ENCODE data around the gene RASA4.
A peak's percentile ranks its signal among the peaks of the same experiment; 100 is the strongest.
"Not testable (repeated sequence)": the region's sequence is repeated elsewhere in the genome, so short reads cannot be mapped to it uniquely, and the experiment has no call there.

Gene RASA4

GRCh38 chr7:102616507-102617125 lies at the start of gene RASA4:
Gene RASA4 (minus strand): TSS chr7:102616756. CDS start chr7:102616689, 67 bp downstream.
- DNase-seq (ENCODE audit: low read depth) = not testable (repeated sequence)
- H3K4me3 ChIP-seq (ENCODE audit: low read depth, low read length) = peak within 1 kb of the TSS; percentile 35

GRCh38 chr7:102664765-102665164 lies 48.2 kb upstream of the RASA4 start:
- not testable (repeated sequence) for H3K4me3 ChIP-seq (ENCODE audit: low read depth, low read length); DNase-seq (ENCODE audit: low read depth)

- not testable (repeated sequence) for H3K4me3 ChIP-seq (ENCODE audit: low read depth, low read length); DNase-seq (ENCODE audit: low read depth)
Measured at GRCh38 chr7:102649924-102650323, 33.4 kb upstream of the RASA4 start, which contains the start of gene SPDYE2B. Gene SPDYE2B (plus strand): TSS chr7:102650319. CDS start chr7:102652349, 2,030 bp downstream.

- H3K4me3 ChIP-seq (ENCODE audit: low read depth, low read length); DNase-seq (ENCODE audit: low read depth): not testable (repeated sequence)
Measured at GRCh38 chr7:102647813-102648212, 31.3 kb upstream of the RASA4 start.

- H3K4me3 ChIP-seq (ENCODE audit: low read depth, low read length); DNase-seq (ENCODE audit: low read depth): not testable (repeated sequence)
Measured at GRCh38 chr7:102643404-102643803, 26.8 kb upstream of the RASA4 start.

- H3K4me3 ChIP-seq (ENCODE audit: low read depth, low read length); DNase-seq (ENCODE audit: low read depth): not testable (repeated sequence)
Measured at GRCh38 chr7:102642691-102643090, 26.1 kb upstream of the RASA4 start, which contains the start of gene UPK3BL1. Gene UPK3BL1 (minus strand): TSS chr7:102642791. CDS start chr7:102642741, 50 bp downstream.

GRCh38 chr7:102638848-102639247 lies 22.3 kb upstream of the RASA4 start:
- not testable (repeated sequence) for H3K4me3 ChIP-seq (ENCODE audit: low read depth, low read length); DNase-seq (ENCODE audit: low read depth)

GRCh38 chr7:102636956-102637355 lies 20.4 kb upstream of the RASA4 start:
- DNase-seq (ENCODE audit: low read depth); H3K4me3 ChIP-seq (ENCODE audit: low read depth, low read length): not testable (repeated sequence)

GRCh38 chr7:102635354-102635753 lies 18.8 kb upstream of the RASA4 start:
- not testable (repeated sequence) for DNase-seq (ENCODE audit: low read depth)

GRCh38 chr7:102634299-102634698 lies 17.7 kb upstream of the RASA4 start:
- not testable (repeated sequence) for DNase-seq (ENCODE audit: low read depth); H3K4me3 ChIP-seq (ENCODE audit: low read depth, low read length)

More at GRCh38 chr7:102635354-102635753, 18.8 kb upstream of the RASA4 start:
- H3K4me3 ChIP-seq (ENCODE audit: low read depth, low read length) = not testable (repeated sequence)

GRCh38 chr7:102630622-102631021 lies 14.1 kb upstream of the RASA4 start:
- not testable (repeated sequence) for DNase-seq (ENCODE audit: low read depth); H3K4me3 ChIP-seq (ENCODE audit: low read depth, low read length)

GRCh38 chr7:102627271-102627904 lies 10.8 kb upstream of the RASA4 start:
- not testable (repeated sequence) for DNase-seq (ENCODE audit: low read depth); H3K4me3 ChIP-seq (ENCODE audit: low read depth, low read length)

- not testable (repeated sequence) for H3K4me3 ChIP-seq (ENCODE audit: low read depth, low read length); DNase-seq (ENCODE audit: low read depth)
Measured at GRCh38 chr7:102618122-102618521, 1.6 kb upstream of the RASA4 start.

GRCh38 chr7:102615930-102616329 lies 626 bp downstream of the RASA4 start:
- not testable (repeated sequence) for DNase-seq (ENCODE audit: low read depth); H3K4me3 ChIP-seq (ENCODE audit: low read depth, low read length)

GRCh38 chr7:102614873-102615272 lies 1.7 kb downstream of the RASA4 start:
- not testable (repeated sequence) for DNase-seq (ENCODE audit: low read depth); H3K4me3 ChIP-seq (ENCODE audit: low read depth, low read length)

GRCh38 chr7:102614346-102614697 lies 2.2 kb downstream of the RASA4 start:
- not testable (repeated sequence) for H3K4me3 ChIP-seq (ENCODE audit: low read depth, low read length); DNase-seq (ENCODE audit: low read depth)

GRCh38 chr7:102613575-102614345 lies 2.8 kb downstream of the RASA4 start:
- not testable (repeated sequence) for DNase-seq (ENCODE audit: low read depth); H3K4me3 ChIP-seq (ENCODE audit: low read depth, low read length)

- DNase-seq (ENCODE audit: low read depth) = peak; percentile 11
- H3K4me3 ChIP-seq (ENCODE audit: low read depth, low read length) = peak overlapping the region; percentile 15
Measured at GRCh38 chr7:102611675-102612325, 4.8 kb downstream of the RASA4 start.

- not testable (repeated sequence) for H3K4me3 ChIP-seq (ENCODE audit: low read depth, low read length); DNase-seq (ENCODE audit: low read depth)
Measured at GRCh38 chr7:102611013-102611674, 5.4 kb downstream of the RASA4 start.

All from skeletal muscle cell (primary cell).